H1 (cell line): ENCODE measurements around the gene DUSP1. TPM values are rescaled to one million over a fixed set of nuclear protein-coding genes. Genes with fewer than 3 reads are reported as not detected.
A peak's percentile ranks its signal among the peaks of the same experiment; 100 is the strongest.

Experiments
- CTCF ChIA-PET: fragments of 300-600 bp; sonication (Branson Sonifier 250); formaldehyde crosslinking; loops from one replicate; lab custom pipeline; 2021; ENCODE audit not compliant: partially characterized antibody; lab: Charles Lee
- POLR2A ChIA-PET: fragments of 300-600 bp; sonication (Branson Sonifier 250); formaldehyde crosslinking; loops from one replicate; lab custom pipeline; 2021; ENCODE audit warnings: inconsistent platforms; ENCODE audit not compliant: partially characterized antibody; lab: Charles Lee
- DNase-seq, 2 experiments: peaks; one replicate each; pipeline versions ENCODE4 v3.0.0 to v3.0.0-alpha.2; 2010 to 2022; ENCODE audit warnings: low spot score in 2 of 2, low read depth in 1 of 2, mixed read lengths in 1 of 2
- FAIRE-seq: peaks from 2 replicates; lab custom pipeline; 2011; peaks lifted over from hg19 to GRCh38; lab: Jason Lieb, UNC
- H2AFZ ChIP-seq: 2 replicates; pipeline ENCODE4 v1.8.1; 2012; ENCODE audit warnings: low read length, inconsistent platforms
- H2AK5ac ChIP-seq: 2 replicates; pipeline ENCODE4 v1.6.1; 2013; ENCODE audit warnings: low read depth, low read length
- H2BK120ac ChIP-seq: replicated peaks from 2 replicates; pipeline ENCODE3; 2013; ENCODE audit warnings: low read depth, low read length, inconsistent platforms
- H2BK12ac ChIP-seq: 2 replicates; pipeline ENCODE4 v1.6.1; 2013; ENCODE audit warnings: low read depth, low read length
- H2BK15ac ChIP-seq: 2 replicates; pipeline ENCODE4 v1.6.1; 2013; ENCODE audit warnings: low read length
- H2BK20ac ChIP-seq: 2 replicates; pipeline ENCODE4 v1.6.1; 2013; ENCODE audit warnings: low read length
- H2BK5ac ChIP-seq: 2 replicates; pipeline ENCODE4 v1.6.1; 2013; ENCODE audit warnings: low read depth, low read length
- H3K14ac ChIP-seq: 2 replicates; pipeline ENCODE4 v1.6.1; 2013; ENCODE audit warnings: inconsistent platforms; ENCODE audit not compliant: insufficient read length
- H3K18ac ChIP-seq: 2 replicates; pipeline ENCODE4 v1.6.1; 2013; ENCODE audit warnings: low read length; ENCODE audit errors: extremely low read depth
- H3K23ac ChIP-seq: 2 replicates; pipeline ENCODE4 v1.6.1; 2013; ENCODE audit warnings: inconsistent platforms; ENCODE audit not compliant: insufficient read length
- H3K23me2 ChIP-seq: 2 replicates; pipeline ENCODE4 v1.6.1; 2013; ENCODE audit warnings: low read depth, low read length
- H3K27ac ChIP-seq: 2 replicates; pipeline ENCODE4 v1.6.1; 2011; ENCODE audit warnings: low read depth, low read length, inconsistent platforms
- H3K27me3 ChIP-seq, 4 experiments: replicated peaks in 1 of 4; 1 replicate in 1 of 4; 2 replicates in 3 of 4; pipeline versions ENCODE4 v1.6.1 to v1.8.1; 2011 to 2013; ENCODE audit warnings: low read length in 3 of 4, mild to moderate bottlenecking in 3 of 4, inconsistent platforms in 2 of 4, mixed read lengths in 2 of 4, moderate library complexity in 1 of 4; ENCODE audit not compliant: control insufficient read depth in 3 of 4, insufficient read depth in 3 of 4; ENCODE audit errors: extremely low read depth in 1 of 4
- H3K36me3 ChIP-seq, 4 experiments: 2 replicates each; pipeline versions ENCODE4 v1.6.1 to v1.8.1; 2011 to 2013; ENCODE audit warnings: mild to moderate bottlenecking in 4 of 4, low read length in 3 of 4, moderate library complexity in 2 of 4, control low read depth in 1 of 4, inconsistent platforms in 1 of 4; ENCODE audit not compliant: insufficient read depth in 4 of 4, control insufficient read depth in 2 of 4
- H3K4ac ChIP-seq: replicated peaks from 2 replicates; pipeline ENCODE3; 2013; ENCODE audit warnings: low read length, low read depth, mixed read lengths, inconsistent platforms; ENCODE audit not compliant: insufficient read length
- H3K4me1 ChIP-seq, 4 experiments: replicated peaks in 1 of 4; 1 replicate in 1 of 4; 2 replicates in 3 of 4; pipeline versions ENCODE4 v1.6.1 to v1.8.1; 2011 to 2013; ENCODE audit warnings: low read length in 3 of 4, inconsistent platforms in 2 of 4, mixed read lengths in 1 of 4; ENCODE audit not compliant: insufficient read depth in 4 of 4, control insufficient read depth in 3 of 4
- H3K4me2 ChIP-seq, 2 experiments: 2 replicates each; pipeline versions ENCODE4 v1.6.1 to v1.8.1; 2011 to 2013; ENCODE audit warnings: low read depth in 2 of 2, low read length in 2 of 2, control low read depth in 1 of 2, inconsistent platforms in 1 of 2, mild to moderate bottlenecking in 1 of 2; ENCODE audit not compliant: insufficient read depth in 1 of 2
- H3K4me3 ChIP-seq, 4 experiments: fragments of 200-600, 300-600 bp in 1 of 4; sonication (generic), shearing (Covaris generic), sonication (Bioruptor Twin) in 1 of 4; 2 replicates each; pipeline versions ENCODE4 v1.5.1 to v1.8.1; 2011 to 2016; ENCODE audit warnings: low read length in 4 of 4, low read depth in 3 of 4, control low read depth in 2 of 4, inconsistent platforms in 2 of 4, mild to moderate bottlenecking in 2 of 4, mixed read lengths in 1 of 4, moderate library complexity in 1 of 4; ENCODE audit not compliant: insufficient read depth in 2 of 4; ENCODE audit errors: extremely low read depth in 1 of 4
- H3K56ac ChIP-seq: replicated peaks from 2 replicates; pipeline ENCODE3; 2013; ENCODE audit warnings: low read depth, mild to moderate bottlenecking, mixed read lengths, low read length, inconsistent platforms; ENCODE audit not compliant: insufficient read length
- H3K79me1 ChIP-seq: 2 replicates; pipeline ENCODE4 v1.6.1; 2013; ENCODE audit warnings: low read depth, low read length, control low read depth
- H3K79me2 ChIP-seq, 2 experiments: 2 replicates each; pipeline versions ENCODE4 v1.6.1 to v1.8.1; 2012 to 2013; ENCODE audit warnings: low read length in 2 of 2, mild to moderate bottlenecking in 2 of 2, inconsistent platforms in 1 of 2; ENCODE audit not compliant: insufficient read depth in 2 of 2, control insufficient read depth in 1 of 2
- H3K9ac ChIP-seq, 4 experiments: replicated peaks in 1 of 4; 1 replicate in 1 of 4; 2 replicates in 3 of 4; pipeline versions ENCODE4 v1.6.1 to v1.8.1; 2011 to 2013; ENCODE audit warnings: low read depth in 3 of 4, low read length in 3 of 4, control low read depth in 2 of 4, mild to moderate bottlenecking in 2 of 4, moderate library complexity in 2 of 4, inconsistent platforms in 1 of 4; ENCODE audit errors: extremely low read depth in 1 of 4
- H3K9me3 ChIP-seq, 2 experiments: 2 replicates each; pipeline versions ENCODE4 v1.6.1 to v1.8.1; 2012 to 2013; ENCODE audit warnings: mild to moderate bottlenecking in 2 of 2, moderate library complexity in 2 of 2, control low read depth in 1 of 2, inconsistent platforms in 1 of 2, low read depth in 1 of 2, low read length in 1 of 2, mixed read lengths in 1 of 2; ENCODE audit not compliant: insufficient read depth in 2 of 2
- H4K20me1 ChIP-seq, 2 experiments: replicated peaks in 1 of 2; 2 replicates each; pipeline versions ENCODE3 to v1.8.1; 2011 to 2013; ENCODE audit warnings: inconsistent platforms in 2 of 2, low read length in 2 of 2, mild to moderate bottlenecking in 1 of 2; ENCODE audit not compliant: insufficient read depth in 2 of 2, control insufficient read depth in 1 of 2
- H4K5ac ChIP-seq: 2 replicates; pipeline ENCODE4 v1.6.1; 2013; ENCODE audit warnings: low read length, low read depth, mixed read lengths, inconsistent platforms; ENCODE audit not compliant: insufficient read length
- H4K8ac ChIP-seq: 2 replicates; pipeline ENCODE4 v1.8.0; 2013; ENCODE audit warnings: mild to moderate bottlenecking, moderate library complexity, low read length, inconsistent platforms; ENCODE audit not compliant: insufficient read depth; ENCODE audit errors: extremely low read depth
- H4K91ac ChIP-seq: replicated peaks from 2 replicates; pipeline ENCODE3; 2013; ENCODE audit warnings: low read length, mixed read lengths, inconsistent platforms; ENCODE audit not compliant: insufficient read length
- ASH2L ChIP-seq: fragments of 200-600, 300-600 bp; sonication (generic); IDR thresholded peaks from one replicate; pipeline ENCODE4 v1.7.1; 2017; ENCODE audit warnings: low read length
- CHD2 ChIP-seq: IDR thresholded peaks from 2 replicates; pipeline ENCODE4 v1.6.1; 2012; ENCODE audit warnings: low read length, improper control_type of control experiment
- FOSL1 ChIP-seq: IDR thresholded peaks from 2 replicates; pipeline ENCODE4 v1.6.1; 2011; ENCODE audit warnings: mild to moderate bottlenecking, low read depth, low read length, moderate library complexity; ENCODE audit not compliant: insufficient read depth
- TAF1 ChIP-seq: IDR thresholded peaks from 2 replicates; pipeline ENCODE4 v1.6.1; 2011; ENCODE audit warnings: mild to moderate bottlenecking, low read depth, low read length
- WGBS, 2 experiments: shearing (Covaris generic) in 1 of 2; methylation state at CpG; one replicate each; pipeline versions ENCODE4 v1.1.6 to v1.1.7; 2013 to 2015; ENCODE audit warnings: low lambda C conversion rate in 2 of 2, mixed read lengths in 2 of 2, inconsistent platforms in 1 of 2, low coverage in 1 of 2, missing lambda C conversion rate in 1 of 2; ENCODE audit not compliant: insufficient replicate concordance in 2 of 2, insufficient coverage in 1 of 2, insufficient read length in 1 of 2; ENCODE audit errors: extremely low coverage in 1 of 2, missing lambda C conversion rate in 1 of 2; 5-methylcytosine and 5-hydroxymethylcytosine counted together
- polyA plus RNA-seq, 7 experiments: library from polyadenylated mRNA; depleted of rRNA in 3 of 7; stranded (reverse) in 5 of 7; unstranded in 2 of 7; fragments of >200 nt in 5 of 7; fragments of 200-250 nt in 2 of 7; gene quantifications; 1 replicate in 5 of 7; 2 replicates in 1 of 7; 4 replicates in 1 of 7; pipeline versions ENCODE4 v1.2.1 to v1.2.3, GENCODE V29; 2011 to 2013; ENCODE audit warnings: missing spikeins in 2 of 7, mixed read lengths in 2 of 7
- total RNA-seq: library from RNA; stranded (reverse); fragmentation: NEBNext Ultra II Directional; extraction: Animal tissue kit (Norgen Biotek cat#: 25700); gene quantifications from 2 replicates; pipeline ENCODE4 v1.2.1, GENCODE V29; 2021
- TF ChIP-seq, protein P1 (sequence below), 3 experiments: IDR thresholded peaks; 1 replicate in 2 of 3; 2 replicates in 1 of 3; pipeline versions ENCODE4 v1.5.1 to v1.6.1; 2011; ENCODE audit warnings: low read length in 3 of 3, mild to moderate bottlenecking in 3 of 3, inconsistent platforms in 2 of 3, low read depth in 1 of 3, moderate library complexity in 1 of 3; ENCODE audit not compliant: insufficient read depth in 1 of 3; ENCODE audit errors: control extremely low read depth in 1 of 3

Gene DUSP1
- total and polyA plus RNA-seq, 2 of the 8 experiments (the other 6 are each of a cell fraction or from before 2014, with no cell fraction given): 6.5 to 11.7 TPM

DNA sequence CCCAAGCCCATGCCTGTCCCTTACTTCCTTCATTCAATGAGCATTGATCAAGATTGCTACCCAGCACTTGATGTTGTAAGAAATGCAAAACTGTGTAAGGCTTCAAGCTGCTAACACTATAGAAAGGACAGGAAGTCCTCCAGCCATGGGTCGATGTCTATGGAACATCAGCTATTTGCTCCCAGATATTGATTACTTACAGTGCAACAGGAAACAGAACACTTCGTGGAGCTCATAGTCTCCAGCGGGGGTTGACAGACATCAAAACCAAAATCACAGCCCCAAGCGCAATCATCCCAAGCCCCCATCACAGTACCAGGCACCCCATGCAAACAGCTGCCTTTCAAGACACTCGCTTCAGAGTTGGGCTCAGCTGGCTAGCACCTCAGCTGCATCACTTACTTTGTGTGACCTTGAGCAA is 26.8 kb upstream of the DUSP1 start:
- H2AK5ac ChIP-seq: no peak overlapping the region
- no peaks in the 10 kb centered on the region for H3K36me3 ChIP-seq
- H3K23me2 ChIP-seq: no peaks in the 10 kb centered on the region
- no peak overlapping the region for H3K4me3 ChIP-seq
- no peak overlapping the region for H3K56ac ChIP-seq
- H2AFZ ChIP-seq: 0 out of 2 replicates have a peak overlapping the region, but pooled peaks have one; percentile 3
- POLR2A ChIA-PET: interaction anchor here (0.9 to 2.4 kb wide), 2 partner anchors 27 to 38 kb away, joined by 3 to 12 read pairs; partner anchors contain the start of gene DUSP1
- whole genome bisulfite sequencing, 2 experiments: 75% methylated on average over 5 of the region's 5 CpGs; no CpG with 5 or more reads in 1 of the 2 experiments
- no peak overlapping the region for H4K5ac ChIP-seq
- H2BK12ac ChIP-seq: no peak overlapping the region
- no peak overlapping the region for H3K27ac ChIP-seq
- H2BK20ac ChIP-seq: no peak overlapping the region
- H3K4me2 ChIP-seq: no peak overlapping the region
- no peak overlapping the region for H3K14ac ChIP-seq
- TF ChIP-seq CHD2 (no peak), ASH2L (no peak), FOSL1 (no peak), TAF1 (no peak)
- TF ChIP-seq, protein P1, sequence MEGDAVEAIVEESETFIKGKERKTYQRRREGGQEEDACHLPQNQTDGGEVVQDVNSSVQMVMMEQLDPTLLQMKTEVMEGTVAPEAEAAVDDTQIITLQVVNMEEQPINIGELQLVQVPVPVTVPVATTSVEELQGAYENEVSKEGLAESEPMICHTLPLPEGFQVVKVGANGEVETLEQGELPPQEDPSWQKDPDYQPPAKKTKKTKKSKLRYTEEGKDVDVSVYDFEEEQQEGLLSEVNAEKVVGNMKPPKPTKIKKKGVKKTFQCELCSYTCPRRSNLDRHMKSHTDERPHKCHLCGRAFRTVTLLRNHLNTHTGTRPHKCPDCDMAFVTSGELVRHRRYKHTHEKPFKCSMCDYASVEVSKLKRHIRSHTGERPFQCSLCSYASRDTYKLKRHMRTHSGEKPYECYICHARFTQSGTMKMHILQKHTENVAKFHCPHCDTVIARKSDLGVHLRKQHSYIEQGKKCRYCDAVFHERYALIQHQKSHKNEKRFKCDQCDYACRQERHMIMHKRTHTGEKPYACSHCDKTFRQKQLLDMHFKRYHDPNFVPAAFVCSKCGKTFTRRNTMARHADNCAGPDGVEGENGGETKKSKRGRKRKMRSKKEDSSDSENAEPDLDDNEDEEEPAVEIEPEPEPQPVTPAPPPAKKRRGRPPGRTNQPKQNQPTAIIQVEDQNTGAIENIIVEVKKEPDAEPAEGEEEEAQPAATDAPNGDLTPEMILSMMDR (IDR thresholded peaks at IDR 0.05; ENCODE audit: control extremely low read depth in 1 of 3, insufficient read depth in 1 of 3, low read depth in 1 of 3, low read length in 3 of 3): no peak
- no peak for DNase-seq
- H2BK5ac ChIP-seq: no peak overlapping the region
- no peaks in the 10 kb centered on the region; a peak in 1 of 7 replicates for H3K27me3 ChIP-seq
- H2BK120ac ChIP-seq: no peak overlapping the region
- FAIRE-seq: no peak
- no peaks in the 10 kb centered on the region for H3K4me1 ChIP-seq
- no peak overlapping the region for H2BK15ac ChIP-seq
- no peak overlapping the region for H3K23ac ChIP-seq
- no peak overlapping the region for H4K8ac ChIP-seq
- H3K79me2 ChIP-seq: no peaks in the 10 kb centered on the region
- CTCF ChIA-PET: interaction anchor here (0.7 to 1.5 kb wide), 8 partner anchors 9 to 222 kb away, joined by 3 to 6 read pairs (median 4); no protein-coding TSS in a partner anchor
- H3K9me3 ChIP-seq: no peaks in the 10 kb centered on the region
- H4K91ac ChIP-seq: no peak overlapping the region
- H4K20me1 ChIP-seq: no peaks in the 10 kb centered on the region
- H3K18ac ChIP-seq: no peak overlapping the region
- no peak overlapping the region for H3K9ac ChIP-seq
- H3K4ac ChIP-seq: no peak overlapping the region
- no peaks in the 10 kb centered on the region for H3K79me1 ChIP-seq
